HUES48 (cell line): ENCODE data around the gene MGST1.
"Not testable (repeated sequence)": the region's sequence is repeated elsewhere in the genome, so short reads cannot be mapped to it uniquely, and the experiment has no call there.

Source experiments
- H3K27ac ChIP-seq: one replicate; pipeline ENCODE4 v1.7.0; 2013; ENCODE audit warnings: low read depth, low read length, inconsistent platforms
- H3K27me3 ChIP-seq: 2 replicates; pipeline ENCODE4 v1.6.1; 2013; ENCODE audit warnings: mild to moderate bottlenecking, low read length; ENCODE audit not compliant: control insufficient read depth, insufficient read depth
- H3K36me3 ChIP-seq: 2 replicates; pipeline ENCODE4 v1.6.1; 2013; ENCODE audit warnings: low read length; ENCODE audit not compliant: control insufficient read depth, insufficient read depth
- H3K4me1 ChIP-seq: 2 replicates; pipeline ENCODE4 v1.6.1; 2013; ENCODE audit warnings: mild to moderate bottlenecking, low read length; ENCODE audit not compliant: control insufficient read depth, insufficient read depth
- H3K4me3 ChIP-seq: 2 replicates; pipeline ENCODE4 v1.5.1; 2013; ENCODE audit warnings: mild to moderate bottlenecking, low read depth, low read length
- H3K9ac ChIP-seq: 2 replicates; pipeline ENCODE4 v1.6.1; 2013; ENCODE audit warnings: mild to moderate bottlenecking, low read depth, low read length, moderate library complexity
- H3K9me3 ChIP-seq: 2 replicates; pipeline ENCODE4 v1.6.1; 2013; ENCODE audit warnings: low read length; ENCODE audit not compliant: control insufficient read depth, insufficient read depth

The MGST1 gene

GRCh38 chr12:16350682-16351081 is 3.2 kb downstream of the MGST1 start:
- Histone ChIP-seq H3K36me3 (peaks cover 50% of the 10 kb centered on the region), H3K27ac (no peak overlapping the region), H3K4me3 (peak overlapping the region; percentile 33), H3K9me3 (no peaks in the 10 kb centered on the region), H3K27me3 (no peaks in the 10 kb centered on the region), H3K9ac (no peak overlapping the region), H3K4me1 (peaks cover 28% of the 10 kb centered on the region)

GRCh38 chr12:16352481-16352880 is 5.0 kb downstream of the MGST1 start:
- no peak overlapping the region for H3K27ac ChIP-seq
- H3K9me3 ChIP-seq = no peaks in the 10 kb centered on the region
- H3K4me3 ChIP-seq = no peak overlapping the region
- H3K4me1 ChIP-seq = peaks cover 19% of the 10 kb centered on the region
- H3K9ac ChIP-seq = no peak overlapping the region
- no peaks in the 10 kb centered on the region for H3K27me3 ChIP-seq
- H3K36me3 ChIP-seq = peaks cover 68% of the 10 kb centered on the region

- no peak overlapping the region for H3K4me3 ChIP-seq
- peaks cover 94% of the 10 kb centered on the region for H3K36me3 ChIP-seq
- H3K4me1 ChIP-seq = 0 out of 2 replicates have a peak, but pooled peaks cover 3% of the 10 kb centered on the region
- no peaks in the 10 kb centered on the region for H3K9me3 ChIP-seq
- H3K9ac ChIP-seq = no peak overlapping the region
- H3K27ac ChIP-seq = no peak overlapping the region
- H3K27me3 ChIP-seq = no peaks in the 10 kb centered on the region
These were observed 11.4 kb downstream of the MGST1 start for GRCh38 chr12:16358878-16359277.

- Histone ChIP-seq H3K27ac (no peak overlapping the region), H3K36me3 (peaks cover 94% of the 10 kb centered on the region)
These were observed 12.4 kb downstream of the MGST1 start for GRCh38 chr12:16359512-16360491.

GRCh38 chr12:16361142-16361783 is 13.8 kb downstream of the MGST1 start:
- H3K9me3 ChIP-seq = no peaks in the 10 kb centered on the region
- H3K27me3 ChIP-seq = no peaks in the 10 kb centered on the region
- H3K27ac ChIP-seq = no peak overlapping the region
- no peak overlapping the region for H3K4me3 ChIP-seq
- no peak overlapping the region for H3K9ac ChIP-seq
- 0 out of 2 replicates have a peak, but pooled peaks cover 3% of the 10 kb centered on the region for H3K4me1 ChIP-seq
- H3K36me3 ChIP-seq = peaks cover 85% of the 10 kb centered on the region

More at GRCh38 chr12:16359512-16360491, 12.4 kb downstream of the MGST1 start:
- Histone ChIP-seq H3K9me3 (no peaks in the 10 kb centered on the region), H3K9ac (no peak overlapping the region), H3K4me1 (0 out of 2 replicates have a peak, but pooled peaks cover 3% of the 10 kb centered on the region), H3K27me3 (no peaks in the 10 kb centered on the region), H3K4me3 (no peak overlapping the region)

GRCh38 chr12:16362550-16362949 is 15.1 kb downstream of the MGST1 start:
- Histone ChIP-seq H3K9ac (no peak overlapping the region), H3K27ac (no peak overlapping the region), H3K36me3 (peaks cover 72% of the 10 kb centered on the region), H3K4me1 (0 out of 2 replicates have a peak, but pooled peaks cover 3% of the 10 kb centered on the region), H3K4me3 (no peak overlapping the region), H3K27me3 (no peaks in the 10 kb centered on the region), H3K9me3 (no peaks in the 10 kb centered on the region)

GRCh38 chr12:16369156-16369555 is 21.7 kb downstream of the MGST1 start:
- no peak overlapping the region for H3K27ac ChIP-seq
- no peak overlapping the region for H3K4me3 ChIP-seq
- H3K9me3 ChIP-seq = no peaks in the 10 kb centered on the region
- no peaks in the 10 kb centered on the region for H3K4me1 ChIP-seq
- no peak overlapping the region for H3K9ac ChIP-seq
- peaks cover 10% of the 10 kb centered on the region for H3K36me3 ChIP-seq
- H3K27me3 ChIP-seq = no peaks in the 10 kb centered on the region

GRCh38 chr12:16370096-16370495 is 22.7 kb downstream of the MGST1 start:
- Histone ChIP-seq H3K9me3 (no peaks in the 10 kb centered on the region), H3K27ac (no peak overlapping the region), H3K4me3 (no peak overlapping the region), H3K4me1 (no peaks in the 10 kb centered on the region), H3K9ac (no peak overlapping the region), H3K27me3 (no peaks in the 10 kb centered on the region), H3K36me3 (peaks cover under 1% of the 10 kb centered on the region; the same call in 1 of the 2 replicates)

GRCh38 chr12:16382652-16383312 is 35.3 kb downstream of the MGST1 start:
- not testable (repeated sequence) for H3K27me3 ChIP-seq, H3K27ac ChIP-seq, H3K4me3 ChIP-seq, H3K4me1 ChIP-seq, H3K9me3 ChIP-seq, H3K36me3 ChIP-seq, H3K9ac ChIP-seq

GRCh38 chr12:16384732-16385131 is 37.3 kb downstream of the MGST1 start:
- H3K9ac ChIP-seq = no peak overlapping the region
- H3K4me3 ChIP-seq = no peak overlapping the region
- H3K27me3 ChIP-seq = no peaks in the 10 kb centered on the region
- H3K36me3 ChIP-seq = no peaks in the 10 kb centered on the region
- H3K9me3 ChIP-seq = no peaks in the 10 kb centered on the region
- H3K27ac ChIP-seq = no peak overlapping the region
- H3K4me1 ChIP-seq = 0 out of 2 replicates have a peak, but pooled peaks cover 2% of the 10 kb centered on the region
